Measurements from ENCODE around the gene JAZF1. TPM values are rescaled to one million over a fixed set of nuclear protein-coding genes. Genes with fewer than 3 reads are reported as not detected.

JAZF1 gene
- total RNA-seq, 4 donors from 2014 or later, result 29.3 to 33.8 (median 30.1) TPM

- H3K4me3 ChIP-seq, result no peak overlapping the region
- intact Hi-C loops (cut with DNase I), result loop anchor here (10.0 kb wide), 1 partner anchor 198 kb away; no protein-coding TSS in a partner anchor
- H3K36me3 ChIP-seq, result no peaks in the 10 kb centered on the region
- no peaks in the 10 kb centered on the region for H3K27me3 ChIP-seq
- no peak overlapping the region for H3K27ac ChIP-seq (replicated peaks in 1 of 4)
- no peaks in the 10 kb centered on the region for H3K9me3 ChIP-seq
- WGBS, result 100% methylated on average over 2 of the region's 2 CpGs
- TF ChIP-seq POLR2A (IDR thresholded peaks at IDR 0.05; ENCODE audit: low read depth), result no peak
- TF ChIP-seq EP300 (IDR thresholded peaks at IDR 0.05), result no peak
- DNase-seq (ENCODE audit: extremely low spot score), result no peak
- peaks cover 16 to 51% (median 34%) of the 10 kb centered on the region in 4 donors for H3K4me1 ChIP-seq
Observed at GRCh38 chr7:28013019-28013418, 167.6 kb downstream of the JAZF1 start.

GRCh38 chr7:28008911-28009310, 171.7 kb downstream of the JAZF1 start:
- no peaks in the 10 kb centered on the region for H3K9me3 ChIP-seq
- H3K27ac ChIP-seq (replicated peaks in 1 of 4), result no peak overlapping the region
- 79% methylated on average over 2 of the region's 2 CpGs for WGBS
- no peak for DNase-seq (ENCODE audit: extremely low spot score)
- H3K4me3 ChIP-seq, result no peak overlapping the region
- no peaks in the 10 kb centered on the region for H3K36me3 ChIP-seq
- intact Hi-C loops (cut with DNase I), result no loop called here
- peaks cover 16 to 30% (median 27%) of the 10 kb centered on the region in 4 donors for H3K4me1 ChIP-seq
- H3K27me3 ChIP-seq, result no peaks in the 10 kb centered on the region
- TF ChIP-seq POLR2AphosphoS5 (IDR thresholded peaks at IDR 0.05), result no peak
- TF ChIP-seq CTCF (IDR thresholded peaks at IDR 0.05), result no peak
- TF ChIP-seq EP300 (IDR thresholded peaks at IDR 0.05), result no peak
- TF ChIP-seq POLR2A (IDR thresholded peaks at IDR 0.05; ENCODE audit: low read depth), result no peak

GRCh38 chr7:28008171-28008570, 172.4 kb downstream of the JAZF1 start:
- Histone ChIP-seq H3K27ac (replicated peaks in 1 of 4) (no peak overlapping the region), H3K4me3 (no peak overlapping the region), H3K4me1 (peaks cover 11 to 29% (median 27%) of the 10 kb centered on the region in 4 donors), H3K36me3 (no peaks in the 10 kb centered on the region), H3K27me3 (no peaks in the 10 kb centered on the region), H3K9me3 (no peaks in the 10 kb centered on the region)
- no peak for DNase-seq (ENCODE audit: extremely low spot score)
- TF ChIP-seq EP300 (IDR thresholded peaks at IDR 0.05), result no peak
- no peak for TF ChIP-seq POLR2AphosphoS5 (IDR thresholded peaks at IDR 0.05)
- TF ChIP-seq POLR2A (IDR thresholded peaks at IDR 0.05; ENCODE audit: low read depth), result no peak
- no peak for TF ChIP-seq CTCF (IDR thresholded peaks at IDR 0.05)
- 81% methylated on average over 3 of the region's 3 CpGs for WGBS
- intact Hi-C loops (cut with DNase I), result no loop called here

- no peaks in the 10 kb centered on the region for H3K9me3 ChIP-seq
- peaks cover 13 to 26% (median 20%) of the 10 kb centered on the region in 4 donors for H3K4me1 ChIP-seq
- H3K4me3 ChIP-seq, result no peak overlapping the region
- H3K27me3 ChIP-seq, result no peaks in the 10 kb centered on the region
- H3K27ac ChIP-seq (replicated peaks in 1 of 4), result no peak overlapping the region
- no peak for TF ChIP-seq POLR2A (IDR thresholded peaks at IDR 0.05; ENCODE audit: low read depth)
- no peak for TF ChIP-seq EP300 (IDR thresholded peaks at IDR 0.05)
- TF ChIP-seq POLR2AphosphoS5 (IDR thresholded peaks at IDR 0.05), result no peak
- TF ChIP-seq CTCF (IDR thresholded peaks at IDR 0.05), result no peak
- H3K36me3 ChIP-seq, result no peaks in the 10 kb centered on the region
- no peak for DNase-seq (ENCODE audit: extremely low spot score)
- intact Hi-C loops (cut with DNase I), result no loop called here
- 92% methylated on average over 1 of the region's 1 CpG for WGBS
Observed at GRCh38 chr7:28006491-28006890, 174.1 kb downstream of the JAZF1 start.

- Histone ChIP-seq H3K36me3 (no peaks in the 10 kb centered on the region), H3K9me3 (no peaks in the 10 kb centered on the region), H3K27me3 (no peaks in the 10 kb centered on the region), H3K4me1 (peaks cover 10 to 28% (median 20%) of the 10 kb centered on the region in 4 donors), H3K27ac (replicated peaks in 1 of 4) (no peak overlapping the region), H3K4me3 (no peak overlapping the region)
- intact Hi-C loops (cut with DNase I), result no loop called here
- TF ChIP-seq POLR2A (IDR thresholded peaks at IDR 0.05; ENCODE audit: low read depth) (no peak), CTCF (IDR thresholded peaks at IDR 0.05) (no peak), EP300 (IDR thresholded peaks at IDR 0.05) (no peak), POLR2AphosphoS5 (IDR thresholded peaks at IDR 0.05) (no peak)
- no peak for DNase-seq (ENCODE audit: extremely low spot score)
- 100% methylated on average over 1 of the region's 1 CpG for WGBS
Observed at GRCh38 chr7:28005847-28006231, 174.8 kb downstream of the JAZF1 start.
